K562 (cell line): ENCODE results near the gene BCL7B. TPM values are rescaled to one million over a fixed set of nuclear protein-coding genes. Genes with fewer than 3 reads are reported as not detected.

Source experiments
- BACH1 ChIP-seq: fragments of 200-800 bp; sonication (Bioruptor generic); IDR thresholded peaks from 2 replicates; pipeline ENCODE4 v1.6.1; 2016; ENCODE audit warnings: missing genetic modification characterization, missing compliant biosample characterization
- CLOCK ChIP-seq: fragments of 250-450 bp; sonication (Bioruptor Pico); IDR thresholded peaks from 2 replicates; pipeline ENCODE4 v1.4.0; 2020; ENCODE audit warnings: mild to moderate bottlenecking, moderate library complexity, borderline replicate concordance
- HNRNPK ChIP-seq: fragments of 200-400 bp; formaldehyde crosslinking; IDR thresholded peaks from one replicate; pipeline ENCODE4 v1.6.1; 2018; ENCODE audit warnings: mild to moderate bottlenecking, low read depth, low read length; ENCODE audit not compliant: poor library complexity, severe bottlenecking
- MAFG ChIP-seq: fragments of 450-650 bp; conservative IDR thresholded peaks from 2 replicates; pipeline ENCODE4 v1.6.1; 2016; ENCODE audit warnings: missing genetic modification characterization, missing compliant biosample characterization
- MBD2 ChIP-seq: sonication (generic); IDR thresholded peaks from 2 replicates; pipeline ENCODE4 v1.6.1; 2016; ENCODE audit warnings: low read depth, borderline replicate concordance
- MTA2 ChIP-seq: fragments of 450-650 bp; IDR thresholded peaks from 2 replicates; pipeline ENCODE4 v1.6.1; 2016; ENCODE audit warnings: low read depth
- NEUROD1 ChIP-seq: fragments of 150-350 bp; IDR thresholded peaks from 2 replicates; pipeline ENCODE4 v1.6.1; 2014; ENCODE audit warnings: borderline replicate concordance, low read length, low read depth; ENCODE audit not compliant: partially characterized antibody
- POLR2AphosphoS5 ChIP-seq: IDR thresholded peaks from 2 replicates; pipeline ENCODE4 v1.6.1; 2011; ENCODE audit warnings: mild to moderate bottlenecking, low read depth, low read length, moderate library complexity; ENCODE audit not compliant: control insufficient read depth, insufficient read depth
- POLR2B ChIP-seq: fragments of 450-650 bp; IDR thresholded peaks from 2 replicates; pipeline ENCODE4 v1.6.1; 2018; ENCODE audit warnings: low read depth; ENCODE audit not compliant: partially characterized antibody
- RFX7 ChIP-seq: fragments of 250-450 bp; sonication (Bioruptor Pico); IDR thresholded peaks from 2 replicates; pipeline ENCODE4 v1.5.1; 2021; ENCODE audit warnings: mild to moderate bottlenecking
- SP2 ChIP-seq: IDR thresholded peaks from 2 replicates; pipeline ENCODE4 v1.6.1; 2011; ENCODE audit warnings: mild to moderate bottlenecking, low read depth, low read length, moderate library complexity; ENCODE audit not compliant: poor library complexity, severe bottlenecking; ENCODE audit errors: extremely low read depth
- SRSF9 ChIP-seq: fragments of 200-400 bp; formaldehyde crosslinking; IDR thresholded peaks from 2 replicates; pipeline ENCODE4 v1.6.1; 2017; ENCODE audit warnings: low read depth, low read length, borderline replicate concordance
- THAP7 ChIP-seq: fragments of 250-450 bp; sonication (Bioruptor Pico); IDR thresholded peaks from 2 replicates; pipeline ENCODE4 v1.5.0; 2021
- ZNF274 ChIP-seq: IDR thresholded peaks from 2 replicates; pipeline ENCODE4 v1.6.1; 2011; ENCODE audit warnings: low read depth, mild to moderate bottlenecking, low read length, moderate library complexity, borderline replicate concordance
- ZNF707 ChIP-seq: fragments of 250-450 bp; sonication (Bioruptor Pico); conservative IDR thresholded peaks from 2 replicates; pipeline ENCODE4 v1.8.0; 2022; ENCODE audit warnings: inconsistent platforms, mild to moderate bottlenecking, moderate library complexity
- polyA plus RNA-seq, 8 experiments: library from polyadenylated mRNA; depleted of rRNA in 4 of 8; stranded (reverse) in 5 of 8; unstranded in 3 of 8; fragments of >200 nt; fragmentation: Nextera tagmentation in 2 of 8; fragmentation: Illumina TruSeq in 1 of 8; extraction: Ambion mirVana in 2 of 8; extraction: Trizol in 1 of 8; gene quantifications; 2 replicates each; pipeline versions ENCODE4 v1.2.1 to v1.2.3, GENCODE V29; 2011 to 2014; ENCODE audit warnings: inconsistent platforms in 1 of 8, missing spikeins in 1 of 8
- total RNA-seq, 7 experiments: library from RNA; depleted of rRNA in 6 of 7; stranded (reverse); fragments of >200 nt in 6 of 7; fragmentation: Illumina TruSeq in 2 of 7; extraction: Trizol in 2 of 7; gene quantifications; 2 replicates each; pipeline versions ENCODE4 v1.2.1 to v1.2.3, GENCODE V29; 2011 to 2021; ENCODE audit warnings: low replicate concordance in 1 of 7
- TF ChIP-seq, protein P1 (sequence below): sonication (generic); formaldehyde crosslinking; IDR thresholded peaks from 2 replicates; pipeline ENCODE4 v1.8.0; 2023; ENCODE audit warnings: mild to moderate bottlenecking, missing genetic modification reagents
- TF ChIP-seq, protein P2 (sequence below): sonication (generic); formaldehyde crosslinking; IDR thresholded peaks from 2 replicates; pipeline ENCODE4 v1.8.0; 2022; ENCODE audit warnings: mild to moderate bottlenecking, missing genetic modification reagents

The BCL7B gene
- total and polyA plus RNA-seq, 9 of the 15 experiments (the other 6 are each of a cell fraction or from before 2014, with no cell fraction given), result 10.0 to 73.2 (median 32.9) TPM

GRCh38 chr7:73557397-73558257 is at the start of gene BCL7B (continued):
- TF ChIP-seq, protein P1, sequence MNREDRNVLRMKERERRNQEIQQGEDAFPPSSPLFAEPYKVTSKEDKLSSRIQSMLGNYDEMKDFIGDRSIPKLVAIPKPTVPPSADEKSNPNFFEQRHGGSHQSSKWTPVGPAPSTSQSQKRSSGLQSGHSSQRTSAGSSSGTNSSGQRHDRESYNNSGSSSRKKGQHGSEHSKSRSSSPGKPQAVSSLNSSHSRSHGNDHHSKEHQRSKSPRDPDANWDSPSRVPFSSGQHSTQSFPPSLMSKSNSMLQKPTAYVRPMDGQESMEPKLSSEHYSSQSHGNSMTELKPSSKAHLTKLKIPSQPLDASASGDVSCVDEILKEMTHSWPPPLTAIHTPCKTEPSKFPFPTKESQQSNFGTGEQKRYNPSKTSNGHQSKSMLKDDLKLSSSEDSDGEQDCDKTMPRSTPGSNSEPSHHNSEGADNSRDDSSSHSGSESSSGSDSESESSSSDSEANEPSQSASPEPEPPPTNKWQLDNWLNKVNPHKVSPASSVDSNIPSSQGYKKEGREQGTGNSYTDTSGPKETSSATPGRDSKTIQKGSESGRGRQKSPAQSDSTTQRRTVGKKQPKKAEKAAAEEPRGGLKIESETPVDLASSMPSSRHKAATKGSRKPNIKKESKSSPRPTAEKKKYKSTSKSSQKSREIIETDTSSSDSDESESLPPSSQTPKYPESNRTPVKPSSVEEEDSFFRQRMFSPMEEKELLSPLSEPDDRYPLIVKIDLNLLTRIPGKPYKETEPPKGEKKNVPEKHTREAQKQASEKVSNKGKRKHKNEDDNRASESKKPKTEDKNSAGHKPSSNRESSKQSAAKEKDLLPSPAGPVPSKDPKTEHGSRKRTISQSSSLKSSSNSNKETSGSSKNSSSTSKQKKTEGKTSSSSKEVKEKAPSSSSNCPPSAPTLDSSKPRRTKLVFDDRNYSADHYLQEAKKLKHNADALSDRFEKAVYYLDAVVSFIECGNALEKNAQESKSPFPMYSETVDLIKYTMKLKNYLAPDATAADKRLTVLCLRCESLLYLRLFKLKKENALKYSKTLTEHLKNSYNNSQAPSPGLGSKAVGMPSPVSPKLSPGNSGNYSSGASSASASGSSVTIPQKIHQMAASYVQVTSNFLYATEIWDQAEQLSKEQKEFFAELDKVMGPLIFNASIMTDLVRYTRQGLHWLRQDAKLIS (CRISPR knock-in tag), result peak; percentile 86; the same call in 1 of the 2 replicates
- TF ChIP-seq, protein P2, sequence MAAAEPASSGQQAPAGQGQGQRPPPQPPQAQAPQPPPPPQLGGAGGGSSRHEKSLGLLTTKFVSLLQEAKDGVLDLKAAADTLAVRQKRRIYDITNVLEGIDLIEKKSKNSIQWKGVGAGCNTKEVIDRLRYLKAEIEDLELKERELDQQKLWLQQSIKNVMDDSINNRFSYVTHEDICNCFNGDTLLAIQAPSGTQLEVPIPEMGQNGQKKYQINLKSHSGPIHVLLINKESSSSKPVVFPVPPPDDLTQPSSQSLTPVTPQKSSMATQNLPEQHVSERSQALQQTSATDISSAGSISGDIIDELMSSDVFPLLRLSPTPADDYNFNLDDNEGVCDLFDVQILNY, result no peak
- TF ChIP-seq MBD2 (peak; percentile 4; the same call in 1 of the 2 replicates), MAFG (no peak), POLR2AphosphoS5 (0 out of 2 replicates have a peak, but pooled peaks have one; percentile 31), POLR2B (peak; percentile 73), MTA2 (0 out of 2 replicates have a peak, but pooled peaks have one; percentile 26), ZNF274 (no peak), THAP7 (no peak), NEUROD1 (no peak), CLOCK (0 out of 2 replicates have a peak, but pooled peaks have one; percentile 43), RFX7 (CRISPR knock-in tag) (no peak), ZNF707 (CRISPR knock-in tag) (no peak), SP2 (no peak), HNRNPK (no peak), SRSF9 (no peak), BACH1 (tag) (no peak)
